NCI-H524 (cell line): ENCODE measurements around the gene DDX6.

Experiments used
- DNase-seq, 2 experiments: peaks; one replicate each; lab custom pipeline; 2025; lab: John Stamatoyannopoulos, UW

Gene DDX6

GRCh38 chr11:118699506-118700220 is 91.3 kb downstream of the DDX6 start:
- DNase-seq = no peak
